NCI-H2081 treated with DMSO at 0.1 percent for 48 hours (cell line): ENCODE data around the gene CHRNB1.

Source experiments
- DNase-seq: peaks from one replicate; lab custom pipeline; 2025; lab: John Stamatoyannopoulos, UW

Gene CHRNB1

GRCh38 chr17:7416323-7416722 lies 28.5 kb upstream of the CHRNB1 start:
- no peak for DNase-seq

- DNase-seq, result no peak
Measured at GRCh38 chr17:7417056-7417655, 27.7 kb upstream of the CHRNB1 start.

GRCh38 chr17:7418472-7419152 lies 26.2 kb upstream of the CHRNB1 start:
- no peak for DNase-seq

- DNase-seq, result no peak
Measured at GRCh38 chr17:7419819-7420610, 24.8 kb upstream of the CHRNB1 start, which contains the start of gene SPEM1. SPEM1 (plus strand) TSS chr17:7420324; CDS start chr17:7420385, 61 bp downstream.

- no peak for DNase-seq
Measured at GRCh38 chr17:7421186-7421585, 23.7 kb upstream of the CHRNB1 start.

- no peak for DNase-seq
Measured at GRCh38 chr17:7423679-7424078, 21.2 kb upstream of the CHRNB1 start.

- no peak for DNase-seq
Measured at GRCh38 chr17:7425316-7425715, 19.5 kb upstream of the CHRNB1 start, which contains the start of gene SPEM2. SPEM2 (plus strand) TSS chr17:7425616; CDS start chr17:7425689, 73 bp downstream.

- DNase-seq, result no peak
Measured at GRCh38 chr17:7425756-7426155, 19.1 kb upstream of the CHRNB1 start.

GRCh38 chr17:7426203-7426863 lies 18.5 kb upstream of the CHRNB1 start:
- DNase-seq, result no peak

GRCh38 chr17:7426896-7427489 lies 17.9 kb upstream of the CHRNB1 start:
- no peak for DNase-seq

GRCh38 chr17:7427549-7427948 lies 17.3 kb upstream of the CHRNB1 start:
- no peak for DNase-seq

- no peak for DNase-seq
Measured at GRCh38 chr17:7428557-7428956, 16.3 kb upstream of the CHRNB1 start, which contains the start of gene SPEM3. SPEM3 (plus strand) TSS chr17:7428857; CDS start chr17:7428903, 46 bp downstream.

- no peak for DNase-seq
Measured at GRCh38 chr17:7429722-7430121, 15.1 kb upstream of the CHRNB1 start.

- DNase-seq, result no peak
Measured at GRCh38 chr17:7431231-7431630, 13.6 kb upstream of the CHRNB1 start.

- no peak for DNase-seq
Measured at GRCh38 chr17:7432296-7432695, 12.6 kb upstream of the CHRNB1 start.

- DNase-seq, result no peak
Measured at GRCh38 chr17:7435676-7436555, 8.9 kb upstream of the CHRNB1 start.

- DNase-seq, result no peak
Measured at GRCh38 chr17:7436556-7437368, 8.1 kb upstream of the CHRNB1 start.

GRCh38 chr17:7437369-7437863 lies 7.4 kb upstream of the CHRNB1 start:
- no peak for DNase-seq

GRCh38 chr17:7437950-7438614 lies 6.8 kb upstream of the CHRNB1 start:
- no peak for DNase-seq
